ENCODE results near the gene ESYT2.

GRCh38 chr7:158865462-158865922, 36.2 kb upstream of the ESYT2 start:
- TF ChIP-seq CTCF (conservative IDR thresholded peaks at IDR 0.05 in 1 of 2, IDR thresholded peaks at IDR 0.05 in 1 of 2; ENCODE audit: extremely low read depth in 1 of 2, insufficient read depth in 1 of 2, low read depth in 1 of 2, low read length in 2 of 2) (no peak), EZH2 (IDR thresholded peaks at IDR 0.05; ENCODE audit: borderline replicate concordance, low read length) (no peak)

Data from mammary epithelial cell (primary cell).